ENCODE results near the gene SYPL1.

DNA sequence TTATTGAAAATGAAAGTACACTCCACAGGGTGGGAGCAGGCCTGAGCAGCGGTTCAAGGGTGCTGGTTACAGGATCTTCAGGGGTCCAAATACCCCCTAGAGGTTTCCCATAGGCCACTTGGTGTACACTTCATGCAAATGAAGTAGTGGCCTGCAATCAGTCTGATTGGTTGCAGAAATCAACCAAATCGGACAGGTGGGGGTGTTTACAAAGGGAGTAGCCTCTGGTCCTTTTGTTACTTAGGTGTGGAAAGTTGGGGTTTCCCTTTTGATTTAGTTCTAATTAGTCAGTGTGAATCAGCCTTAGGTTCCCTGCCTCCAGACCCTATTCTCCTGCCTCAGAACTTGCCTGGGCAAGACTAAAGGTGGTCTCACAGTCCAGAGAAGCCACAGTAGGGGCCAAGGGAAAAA is 49.6 kb downstream of the SYPL1 start:
- TF ChIP-seq, protein P1, sequence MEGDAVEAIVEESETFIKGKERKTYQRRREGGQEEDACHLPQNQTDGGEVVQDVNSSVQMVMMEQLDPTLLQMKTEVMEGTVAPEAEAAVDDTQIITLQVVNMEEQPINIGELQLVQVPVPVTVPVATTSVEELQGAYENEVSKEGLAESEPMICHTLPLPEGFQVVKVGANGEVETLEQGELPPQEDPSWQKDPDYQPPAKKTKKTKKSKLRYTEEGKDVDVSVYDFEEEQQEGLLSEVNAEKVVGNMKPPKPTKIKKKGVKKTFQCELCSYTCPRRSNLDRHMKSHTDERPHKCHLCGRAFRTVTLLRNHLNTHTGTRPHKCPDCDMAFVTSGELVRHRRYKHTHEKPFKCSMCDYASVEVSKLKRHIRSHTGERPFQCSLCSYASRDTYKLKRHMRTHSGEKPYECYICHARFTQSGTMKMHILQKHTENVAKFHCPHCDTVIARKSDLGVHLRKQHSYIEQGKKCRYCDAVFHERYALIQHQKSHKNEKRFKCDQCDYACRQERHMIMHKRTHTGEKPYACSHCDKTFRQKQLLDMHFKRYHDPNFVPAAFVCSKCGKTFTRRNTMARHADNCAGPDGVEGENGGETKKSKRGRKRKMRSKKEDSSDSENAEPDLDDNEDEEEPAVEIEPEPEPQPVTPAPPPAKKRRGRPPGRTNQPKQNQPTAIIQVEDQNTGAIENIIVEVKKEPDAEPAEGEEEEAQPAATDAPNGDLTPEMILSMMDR (IDR thresholded peaks at IDR 0.05) = no peak
- no peak for TF ChIP-seq POLR2A (IDR thresholded peaks at IDR 0.05)
